GM04504 (cell line): ENCODE results near the gene KCNJ2.

Experiments
- DNase-seq: peaks from one replicate; pipeline ENCODE4 v3.0.0-alpha.2; 2012; ENCODE audit warnings: low read depth

The KCNJ2 gene

GRCh38 chr17:70168977-70169708, at the start of gene KCNJ2:
Gene KCNJ2, plus strand, starts transcription at chr17:70169532. Its CDS starts 5,508 bp downstream, at chr17:70175040.
- no peak for DNase-seq

DNA sequence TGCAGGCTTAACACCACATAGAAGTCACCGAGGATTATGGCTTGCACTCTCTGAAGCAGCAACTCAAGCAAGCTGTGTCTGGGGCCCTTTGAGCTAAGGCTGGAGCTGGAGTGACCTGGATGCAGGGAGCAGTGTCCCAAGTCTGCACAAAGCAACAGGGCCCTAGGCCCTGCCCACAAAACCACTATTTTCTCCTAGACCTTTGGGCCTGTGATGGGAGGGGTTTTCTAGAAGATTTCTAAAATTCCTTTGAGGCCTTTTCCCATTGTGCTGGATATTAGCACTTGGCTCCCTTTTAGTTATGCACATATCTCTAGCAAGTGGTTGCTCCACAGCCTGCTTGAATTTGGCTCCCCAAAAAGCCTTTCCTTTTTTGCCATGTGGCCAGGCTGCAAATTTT, 49.8 kb upstream of the KCNJ2 start:
- DNase-seq: no peak

- no peak for DNase-seq
These were observed 49.3 kb upstream of the KCNJ2 start for GRCh38 chr17:70119983-70120382.

DNA sequence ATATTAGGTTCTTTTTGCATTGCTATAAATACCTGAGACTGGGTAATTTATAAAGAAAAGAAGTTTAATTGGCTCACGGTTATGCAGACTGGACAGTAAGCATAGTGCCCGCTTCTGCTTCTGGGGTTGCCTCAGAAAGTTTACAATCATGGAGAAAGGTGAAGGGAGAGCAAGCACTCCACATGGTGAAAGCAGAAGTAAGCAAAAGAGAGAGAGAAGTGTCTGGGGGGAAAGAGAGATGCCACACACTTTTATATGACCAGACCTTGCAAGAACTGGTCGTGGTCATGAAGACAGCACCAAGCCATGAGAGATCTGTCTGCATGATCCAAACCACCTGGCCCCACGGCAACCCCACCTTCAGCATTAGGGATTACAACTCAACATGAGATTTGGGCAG, 48.9 kb upstream of the KCNJ2 start:
- DNase-seq: no peak

- no peak for DNase-seq
These were observed 48.2 kb upstream of the KCNJ2 start for GRCh38 chr17:70121126-70121525.

DNA sequence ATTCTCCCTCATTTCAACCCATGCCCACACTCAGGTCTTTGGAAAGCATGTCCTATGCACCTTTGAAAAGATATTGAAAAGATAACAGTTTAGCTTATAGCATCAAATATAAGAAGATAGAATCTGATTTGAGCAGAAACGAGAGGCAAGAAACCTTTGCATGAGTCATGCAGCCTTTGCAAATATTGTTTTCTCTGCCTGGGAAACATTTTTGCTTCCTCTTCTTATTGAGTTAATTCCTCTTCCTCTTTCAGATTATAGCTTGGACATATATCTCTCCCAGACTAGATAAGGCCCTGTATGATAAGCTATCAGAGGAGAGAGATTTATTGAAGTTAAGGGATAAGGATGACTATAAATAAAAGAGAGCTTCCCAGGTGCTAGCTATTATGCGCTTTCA, 46.1 kb upstream of the KCNJ2 start:
- DNase-seq: no peak

GRCh38 chr17:70124723-70125122, 44.6 kb upstream of the KCNJ2 start:
- DNase-seq: no peak

GRCh38 chr17:70127221-70127873, 42.0 kb upstream of the KCNJ2 start:
- no peak for DNase-seq

DNA sequence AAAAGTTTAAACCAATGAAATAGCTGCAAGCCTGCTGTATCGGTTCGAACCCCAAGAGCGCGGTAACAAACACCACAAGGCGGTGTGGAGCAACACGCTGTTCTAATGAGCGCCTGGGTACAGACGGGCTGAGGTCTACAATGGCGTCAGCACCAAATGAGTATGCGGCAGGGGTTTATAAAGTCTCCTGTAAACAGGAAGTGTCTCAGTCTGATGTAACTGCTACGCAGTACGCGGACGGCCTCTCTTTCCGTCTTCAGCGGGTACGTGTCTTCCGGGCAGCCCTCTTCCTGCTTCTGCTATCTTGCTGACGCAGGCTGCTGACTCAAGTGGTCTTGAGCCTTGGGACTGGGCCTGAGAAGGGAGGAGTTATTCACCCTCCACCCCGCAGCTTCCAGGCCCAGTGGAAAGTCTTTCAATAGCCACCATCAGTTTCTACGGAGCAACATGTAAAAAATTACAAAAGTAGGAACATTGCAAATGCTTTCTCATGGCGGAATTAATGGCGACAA, 40.5 kb upstream of the KCNJ2 start:
- no peak for DNase-seq

DNA sequence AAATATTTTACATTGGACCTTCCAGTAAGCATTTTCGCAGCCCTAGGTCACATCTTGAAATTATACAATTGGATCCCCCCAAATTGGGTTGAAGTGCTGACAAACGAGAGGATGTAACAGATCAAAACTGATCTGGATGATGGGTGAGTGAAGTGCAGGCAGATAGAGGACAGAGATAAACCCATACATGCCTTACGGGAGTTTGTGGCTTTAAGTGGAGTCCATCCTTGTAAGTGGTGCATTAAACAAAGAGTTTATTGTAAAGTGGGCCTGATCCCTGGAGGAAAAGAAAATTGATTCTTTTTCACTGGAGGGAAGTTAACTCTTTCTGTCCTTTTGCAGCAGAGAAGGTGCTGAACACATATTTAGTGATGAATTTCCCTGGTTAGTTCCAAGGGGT, 39.0 kb upstream of the KCNJ2 start:
- no peak for DNase-seq

- no peak for DNase-seq
These were observed 36.8 kb upstream of the KCNJ2 start for GRCh38 chr17:70132505-70132904.

- no peak for DNase-seq
These were observed 35.3 kb upstream of the KCNJ2 start for GRCh38 chr17:70134042-70134441.

GRCh38 chr17:70134777-70135176, 34.6 kb upstream of the KCNJ2 start:
- DNase-seq: no peak

DNA sequence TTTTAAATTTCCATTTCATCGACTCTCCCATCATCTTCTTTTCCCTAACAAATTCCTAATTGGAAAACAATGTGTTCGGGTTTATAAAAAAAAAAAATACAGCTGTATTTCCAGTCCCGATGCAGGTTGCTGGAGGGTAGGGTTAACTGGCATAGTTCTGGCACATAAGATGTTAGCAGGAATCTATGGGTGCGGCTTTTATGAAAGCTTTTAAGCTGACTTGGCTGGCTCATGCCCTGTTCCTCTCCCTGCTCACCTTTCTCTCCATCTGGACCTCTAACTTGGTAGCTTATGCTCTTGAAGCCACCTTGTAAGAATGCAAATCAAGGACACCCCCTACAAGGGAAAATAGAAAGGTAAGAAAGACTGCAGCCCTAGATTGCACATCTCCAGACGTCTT, 33.2 kb upstream of the KCNJ2 start:
- no peak for DNase-seq

- DNase-seq: peak; percentile 64
These were observed 31.7 kb upstream of the KCNJ2 start for GRCh38 chr17:70137451-70138230.

GRCh38 chr17:70138291-70138865, 31.0 kb upstream of the KCNJ2 start:
- DNase-seq: no peak

- no peak for DNase-seq
These were observed 29.8 kb upstream of the KCNJ2 start for GRCh38 chr17:70139449-70139993.

- no peak for DNase-seq
These were observed 25.0 kb upstream of the KCNJ2 start for GRCh38 chr17:70144260-70144846.

- no peak for DNase-seq
These were observed 16.1 kb upstream of the KCNJ2 start for GRCh38 chr17:70153210-70153609.

- no peak for DNase-seq
These were observed 12.2 kb upstream of the KCNJ2 start for GRCh38 chr17:70157151-70157550.

- DNase-seq: no peak
These were observed 11.2 kb upstream of the KCNJ2 start for GRCh38 chr17:70158180-70158579.

- DNase-seq: no peak
These were observed 10.7 kb upstream of the KCNJ2 start for GRCh38 chr17:70158591-70158990.
